Stomach smooth muscle (tissue), 2 donors: ENCODE data around the gene RGS17.

ENCODE experiments used
- H3K27ac ChIP-seq: one replicate; pipeline ENCODE4 v1.7.0; 2013; ENCODE audit warnings: mild to moderate bottlenecking, low read length, inconsistent platforms
- H3K27me3 ChIP-seq, 2 donors: one replicate each; pipeline ENCODE4 v1.7.0; 2013; ENCODE audit warnings: low read length in 2 of 2; ENCODE audit not compliant: insufficient read depth in 2 of 2, control insufficient read depth in 1 of 2
- H3K36me3 ChIP-seq, 2 donors: one replicate each; pipeline ENCODE4 v1.7.0; 2013; ENCODE audit warnings: low read length in 2 of 2; ENCODE audit not compliant: control insufficient read depth in 2 of 2, insufficient read depth in 2 of 2
- H3K4me1 ChIP-seq: one replicate; pipeline ENCODE4 v1.7.0; 2013; ENCODE audit warnings: low read length; ENCODE audit not compliant: control insufficient read depth, insufficient read depth
- H3K4me3 ChIP-seq, 2 donors: one replicate each; pipeline ENCODE4 v1.7.0; 2013; ENCODE audit warnings: low read length in 2 of 2
- H3K9ac ChIP-seq, 2 donors: one replicate each; pipeline ENCODE4 v1.7.0; 2013; ENCODE audit warnings: low read length in 2 of 2, mild to moderate bottlenecking in 1 of 2
- H3K9me3 ChIP-seq, 2 donors: one replicate each; pipeline ENCODE4 v1.7.0; 2013; ENCODE audit warnings: low read length in 2 of 2; ENCODE audit not compliant: control insufficient read depth in 2 of 2
- donor health status: healthy.
- donor health status: Pancreatic carcinoma.

The RGS17 gene

GRCh38 chr6:153059757-153060156 is 71.3 kb downstream of the RGS17 start:
- Histone ChIP-seq H3K27me3 (no peaks in the 10 kb centered on the region), H3K27ac (no peak overlapping the region), H3K9me3 (peaks cover 3 to 6% of the 10 kb centered on the region in 2 donors), H3K9ac (no peak overlapping the region), H3K4me3 (no peak overlapping the region), H3K4me1 (no peaks in the 10 kb centered on the region), H3K36me3 (no peaks in the 10 kb centered on the region)

DNA sequence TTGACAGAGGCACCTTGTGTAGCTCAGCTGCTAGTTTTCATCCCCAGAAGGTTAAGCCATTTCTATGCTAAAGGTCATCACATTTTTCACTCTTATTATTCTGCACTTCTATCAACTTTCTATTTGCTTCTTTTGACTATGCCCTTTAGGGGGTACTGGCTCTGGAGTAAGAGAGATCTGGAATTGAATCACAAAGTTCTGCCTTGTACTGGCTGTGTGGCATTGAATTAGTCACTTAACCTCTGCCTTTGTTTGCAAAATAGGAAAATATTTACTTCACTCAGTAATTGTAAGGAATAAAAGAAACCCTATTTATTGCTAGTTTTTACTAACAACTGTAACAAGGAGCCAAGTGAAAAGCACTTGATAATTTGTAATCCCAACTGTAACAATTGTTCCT is 71.8 kb downstream of the RGS17 start:
- Histone ChIP-seq H3K4me1 (no peaks in the 10 kb centered on the region), H3K9me3 (peaks cover 3 to 6% of the 10 kb centered on the region in 2 donors), H3K4me3 (no peak overlapping the region), H3K36me3 (no peaks in the 10 kb centered on the region), H3K27me3 (no peaks in the 10 kb centered on the region), H3K9ac (no peak overlapping the region), H3K27ac (no peak overlapping the region)

DNA sequence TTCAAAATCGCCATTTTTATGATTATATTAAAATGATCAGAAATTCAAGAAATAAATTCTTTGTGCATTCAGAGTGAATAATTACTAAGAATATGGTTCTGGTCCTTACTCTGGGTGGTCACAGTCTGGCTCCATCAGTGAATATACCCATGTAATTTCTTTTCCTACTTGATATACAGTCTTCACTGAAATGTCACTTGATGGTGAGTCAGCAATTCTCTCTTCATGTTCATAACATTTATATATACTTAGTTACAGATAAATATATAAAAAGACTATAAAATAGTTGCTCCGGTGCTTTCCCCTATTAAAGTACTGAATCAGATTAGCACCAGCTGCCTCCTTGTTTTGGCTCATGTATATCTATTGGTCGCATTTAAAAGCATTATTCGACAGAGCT is 72.2 kb downstream of the RGS17 start:
- Histone ChIP-seq H3K36me3 (no peaks in the 10 kb centered on the region), H3K4me1 (no peaks in the 10 kb centered on the region), H3K27ac (no peak overlapping the region), H3K27me3 (no peaks in the 10 kb centered on the region), H3K9ac (no peak overlapping the region), H3K9me3 (peaks cover 3 to 6% of the 10 kb centered on the region in 2 donors), H3K4me3 (no peak overlapping the region)

DNA sequence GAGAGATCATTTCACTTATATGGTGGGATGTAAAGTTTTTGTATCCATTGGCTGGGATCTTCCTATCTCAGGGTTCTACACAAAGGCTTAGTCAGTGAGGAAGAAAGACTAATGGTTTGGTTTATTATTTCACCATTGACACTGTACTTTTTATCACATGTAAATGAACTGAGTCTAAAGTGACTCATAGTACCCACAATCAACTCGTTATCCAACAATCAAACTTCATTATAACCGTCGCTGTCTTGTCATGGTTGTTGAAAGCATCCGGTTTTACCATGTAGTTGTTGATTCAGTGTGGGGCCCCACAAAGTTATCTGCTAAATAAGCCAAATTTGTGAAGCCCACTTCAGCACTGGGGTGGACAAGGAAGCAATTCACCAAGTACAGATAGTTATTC is 72.8 kb downstream of the RGS17 start:
- no peak overlapping the region for H3K4me3 ChIP-seq
- no peak overlapping the region for H3K9ac ChIP-seq
- H3K9me3 ChIP-seq: peaks cover 3 to 6% of the 10 kb centered on the region in 2 donors
- no peaks in the 10 kb centered on the region for H3K4me1 ChIP-seq
- no peaks in the 10 kb centered on the region for H3K27me3 ChIP-seq
- H3K27ac ChIP-seq: no peak overlapping the region
- H3K36me3 ChIP-seq: no peaks in the 10 kb centered on the region

- no peak overlapping the region for H3K4me3 ChIP-seq
- no peaks in the 10 kb centered on the region for H3K27me3 ChIP-seq
- no peak overlapping the region for H3K27ac ChIP-seq
- no peaks in the 10 kb centered on the region for H3K4me1 ChIP-seq
- no peaks in the 10 kb centered on the region for H3K36me3 ChIP-seq
- no peaks in the 10 kb centered on the region for H3K9me3 ChIP-seq
- no peak overlapping the region for H3K9ac ChIP-seq
Observed at GRCh38 chr6:153056308-153056707, 74.8 kb downstream of the RGS17 start.

GRCh38 chr6:153051801-153052200 is 79.3 kb downstream of the RGS17 start:
- H3K4me1 ChIP-seq: no peaks in the 10 kb centered on the region

GRCh38 chr6:153048631-153049030 is 82.5 kb downstream of the RGS17 start:
- Histone ChIP-seq H3K9ac (no peak overlapping the region), H3K36me3 (no peaks in the 10 kb centered on the region), H3K9me3 (no peaks in the 10 kb centered on the region), H3K4me1 (no peaks in the 10 kb centered on the region), H3K4me3 (no peak overlapping the region), H3K27me3 (no peaks in the 10 kb centered on the region), H3K27ac (no peak overlapping the region)

More at GRCh38 chr6:153051801-153052200, 79.3 kb downstream of the RGS17 start:
- H3K9me3 ChIP-seq: no peaks in the 10 kb centered on the region
- no peak overlapping the region for H3K9ac ChIP-seq
- H3K36me3 ChIP-seq: no peaks in the 10 kb centered on the region
- no peaks in the 10 kb centered on the region for H3K27me3 ChIP-seq
- no peak overlapping the region for H3K27ac ChIP-seq
- no peak overlapping the region for H3K4me3 ChIP-seq

GRCh38 chr6:153047386-153047785 is 83.7 kb downstream of the RGS17 start:
- no peaks in the 10 kb centered on the region for H3K4me1 ChIP-seq
- no peak overlapping the region for H3K4me3 ChIP-seq
- H3K9ac ChIP-seq: no peak overlapping the region
- no peaks in the 10 kb centered on the region for H3K27me3 ChIP-seq
- no peaks in the 10 kb centered on the region for H3K36me3 ChIP-seq
- no peak overlapping the region for H3K27ac ChIP-seq
- H3K9me3 ChIP-seq: no peaks in the 10 kb centered on the region

DNA sequence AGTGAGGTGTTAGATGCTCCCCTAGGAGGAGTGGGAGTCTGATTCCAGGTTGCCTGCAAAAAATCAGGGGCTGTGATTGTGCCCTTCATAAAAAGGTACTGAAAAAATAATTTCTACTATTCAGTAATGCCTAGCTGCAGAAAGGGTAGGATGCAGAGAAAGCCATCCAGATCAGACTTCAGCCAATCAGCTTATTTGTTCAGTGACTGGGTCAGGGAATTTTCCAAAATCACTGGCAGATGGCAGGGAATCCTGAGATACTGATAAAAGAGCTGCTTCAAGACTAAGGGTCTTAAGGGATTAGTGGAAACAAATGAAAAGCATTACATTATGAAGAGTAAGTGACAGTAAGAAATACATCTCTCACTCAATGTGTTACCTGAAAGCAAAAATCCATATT is 85.8 kb downstream of the RGS17 start:
- no peaks in the 10 kb centered on the region for H3K36me3 ChIP-seq
- H3K9me3 ChIP-seq: no peaks in the 10 kb centered on the region
- H3K4me1 ChIP-seq: no peaks in the 10 kb centered on the region

DNA sequence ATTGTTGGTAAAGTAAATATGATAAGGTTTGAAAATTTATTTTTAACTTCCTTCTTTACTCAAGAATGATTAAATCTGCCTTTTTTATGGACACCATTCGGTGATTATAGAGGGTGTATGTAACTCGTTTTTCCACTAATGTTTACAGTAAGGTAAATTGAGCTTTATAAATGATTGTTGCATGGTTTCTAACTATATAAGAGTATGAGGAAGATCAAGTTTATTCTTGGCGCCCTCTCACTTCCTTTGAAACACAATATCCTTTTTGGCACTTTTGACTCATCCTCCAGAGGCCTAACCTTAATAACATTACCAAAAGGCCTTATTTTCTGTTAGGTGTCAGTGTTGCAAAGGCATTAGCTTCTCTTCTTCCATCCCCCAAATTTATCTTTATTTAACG is 86.8 kb downstream of the RGS17 start:
- H3K9me3 ChIP-seq: no peaks in the 10 kb centered on the region
- H3K4me1 ChIP-seq: no peaks in the 10 kb centered on the region
- H3K27me3 ChIP-seq: no peaks in the 10 kb centered on the region
- no peaks in the 10 kb centered on the region for H3K36me3 ChIP-seq
- H3K4me3 ChIP-seq: no peak overlapping the region
- no peak overlapping the region for H3K9ac ChIP-seq
- no peak overlapping the region for H3K27ac ChIP-seq

More for the DNA sequence above, 85.8 kb downstream of the RGS17 start:
- Histone ChIP-seq H3K9ac (no peak overlapping the region), H3K4me3 (no peak overlapping the region), H3K27ac (no peak overlapping the region), H3K27me3 (no peaks in the 10 kb centered on the region)

GRCh38 chr6:153043719-153044118 is 87.4 kb downstream of the RGS17 start:
- Histone ChIP-seq H3K27me3 (no peaks in the 10 kb centered on the region), H3K9me3 (no peaks in the 10 kb centered on the region), H3K27ac (no peak overlapping the region), H3K4me3 (no peak overlapping the region), H3K36me3 (no peaks in the 10 kb centered on the region), H3K4me1 (no peaks in the 10 kb centered on the region), H3K9ac (no peak overlapping the region)
